ELF-1 (cell line): ENCODE results near the gene ZNF641.
"Not testable (repeated sequence)": the region's sequence is repeated elsewhere in the genome, so short reads cannot be mapped to it uniquely, and the experiment has no call there.

ENCODE experiments used
- DNase-seq: peaks from one replicate; pipeline ENCODE4 v3.0.0-alpha.2; 2016; ENCODE audit warnings: low read depth, low spot score

The ZNF641 gene

GRCh38 chr12:48334808-48335207, 15.9 kb downstream of the ZNF641 start:
- DNase-seq = no peak

- DNase-seq = not testable (repeated sequence)
Observed at GRCh38 chr12:48333680-48334079, 17.0 kb downstream of the ZNF641 start.

- DNase-seq = no peak
Observed at GRCh38 chr12:48331399-48331798, 19.3 kb downstream of the ZNF641 start.

DNA sequence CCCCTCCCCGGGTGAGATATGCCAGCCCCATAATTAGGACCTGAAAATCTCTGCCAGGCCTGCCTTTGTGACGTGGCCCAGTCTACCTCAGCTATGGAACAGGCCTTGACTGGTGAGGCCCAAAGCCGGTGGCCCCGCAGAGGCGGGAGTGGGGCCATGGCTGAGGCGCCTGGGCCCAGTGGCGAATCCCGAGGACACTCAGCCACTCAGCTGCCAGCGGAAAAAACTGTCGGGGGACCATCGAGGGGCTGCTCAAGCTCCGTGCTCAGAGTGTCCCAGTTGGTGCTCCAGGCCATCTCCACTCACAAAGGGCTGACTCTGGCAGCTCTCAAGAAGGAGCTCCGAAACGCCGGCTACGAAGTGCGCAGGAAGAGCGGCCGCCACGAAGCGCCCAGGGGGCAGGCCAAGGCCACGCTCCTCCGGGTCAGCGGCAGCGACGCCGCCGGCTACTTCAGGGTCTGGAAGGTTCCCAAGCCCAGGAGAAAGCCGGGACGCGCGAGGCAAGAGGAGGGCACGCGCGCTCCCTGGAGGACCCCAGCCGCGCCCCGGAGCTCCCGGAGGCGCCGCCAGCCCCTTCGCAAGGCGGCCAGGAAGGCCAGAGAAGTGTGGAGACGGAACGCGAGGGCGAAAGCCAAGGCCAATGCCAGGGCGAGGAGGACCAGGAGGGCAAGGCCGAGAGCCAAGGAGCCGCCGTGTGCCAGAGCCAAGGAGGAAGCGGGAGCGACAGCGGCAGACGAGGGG, 21.4 kb downstream of the ZNF641 start:
- no peak for DNase-seq

DNA sequence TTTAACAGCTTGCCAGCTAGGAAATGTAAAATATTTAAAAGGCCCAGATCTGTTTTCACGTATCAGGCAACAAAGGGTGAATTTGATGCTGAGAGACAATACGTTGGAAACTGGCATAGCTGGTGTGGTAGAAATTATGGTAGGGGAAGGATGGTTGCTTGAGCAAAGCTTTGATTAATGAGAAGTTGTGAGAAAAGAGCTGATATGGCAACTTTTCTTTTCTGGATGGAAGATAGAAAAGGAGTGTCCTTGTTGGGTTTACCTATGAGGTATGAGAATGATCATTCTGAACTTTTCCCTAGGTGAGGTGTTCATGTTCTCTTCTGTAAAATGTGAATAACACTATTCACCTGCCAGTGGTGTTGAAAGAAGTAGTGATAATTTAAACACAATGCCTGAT, 34.2 kb downstream of the ZNF641 start:
- DNase-seq = no peak

DNA sequence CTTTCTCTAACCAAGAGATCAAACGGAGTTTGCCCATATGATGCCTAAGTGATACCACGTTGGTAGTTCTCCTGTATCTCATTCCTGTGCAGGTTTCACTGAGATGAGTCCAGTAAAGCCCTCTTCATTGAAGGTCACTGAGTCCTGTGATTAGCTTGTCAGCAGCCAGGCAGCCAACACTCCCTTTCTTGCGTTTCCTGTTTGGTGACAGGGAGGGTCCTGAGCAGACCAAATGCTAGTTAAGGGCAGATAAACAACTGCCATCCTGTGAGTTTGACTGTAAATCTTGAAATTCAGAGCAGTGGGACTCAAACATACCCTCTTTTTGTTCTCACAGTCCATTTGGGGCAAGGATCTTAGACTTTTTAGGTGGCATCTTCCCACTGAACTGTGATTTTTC, 39.4 kb downstream of the ZNF641 start:
- DNase-seq = peak; percentile 27

- no peak for DNase-seq
Observed at GRCh38 chr12:48307269-48307668, 43.5 kb downstream of the ZNF641 start.

GRCh38 chr12:48305190-48305589, 45.5 kb downstream of the ZNF641 start:
- no peak for DNase-seq

DNA sequence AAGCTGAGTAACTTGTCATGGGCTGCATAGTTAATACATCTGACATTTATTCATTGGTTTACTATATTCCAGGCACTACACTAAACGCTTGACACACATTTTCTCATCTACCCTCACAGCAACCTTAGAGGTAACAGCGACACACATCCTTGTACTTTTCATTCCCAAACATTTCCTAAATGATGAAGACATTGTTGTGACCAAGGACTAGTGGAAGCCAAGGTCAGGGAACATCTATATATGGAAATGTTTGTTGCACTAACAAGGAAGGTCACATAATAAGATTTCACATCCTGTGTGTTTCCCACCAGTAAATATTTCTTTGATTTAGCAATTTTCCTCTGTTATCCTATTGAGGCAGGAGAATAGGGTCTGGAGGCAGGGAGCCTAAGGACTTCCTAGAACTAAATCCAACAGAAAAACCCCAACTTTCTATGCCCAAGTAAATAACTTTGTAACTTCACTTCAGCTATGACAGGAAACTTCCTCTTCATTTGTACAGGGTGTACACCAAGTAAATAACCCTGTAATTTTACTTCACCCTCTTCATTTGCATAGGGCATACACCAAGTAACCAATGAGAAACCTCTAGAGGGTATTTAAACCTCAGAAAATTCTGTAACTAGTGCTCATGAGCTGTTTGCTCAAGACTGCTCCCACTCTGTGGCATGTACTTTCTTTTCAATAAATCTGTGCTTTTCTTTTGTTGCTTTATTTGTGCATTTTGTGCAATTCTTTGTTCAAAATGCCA, 48.4 kb downstream of the ZNF641 start:
- no peak for DNase-seq

GRCh38 chr12:48300774-48301173, 49.9 kb downstream of the ZNF641 start:
- DNase-seq = no peak

DNA sequence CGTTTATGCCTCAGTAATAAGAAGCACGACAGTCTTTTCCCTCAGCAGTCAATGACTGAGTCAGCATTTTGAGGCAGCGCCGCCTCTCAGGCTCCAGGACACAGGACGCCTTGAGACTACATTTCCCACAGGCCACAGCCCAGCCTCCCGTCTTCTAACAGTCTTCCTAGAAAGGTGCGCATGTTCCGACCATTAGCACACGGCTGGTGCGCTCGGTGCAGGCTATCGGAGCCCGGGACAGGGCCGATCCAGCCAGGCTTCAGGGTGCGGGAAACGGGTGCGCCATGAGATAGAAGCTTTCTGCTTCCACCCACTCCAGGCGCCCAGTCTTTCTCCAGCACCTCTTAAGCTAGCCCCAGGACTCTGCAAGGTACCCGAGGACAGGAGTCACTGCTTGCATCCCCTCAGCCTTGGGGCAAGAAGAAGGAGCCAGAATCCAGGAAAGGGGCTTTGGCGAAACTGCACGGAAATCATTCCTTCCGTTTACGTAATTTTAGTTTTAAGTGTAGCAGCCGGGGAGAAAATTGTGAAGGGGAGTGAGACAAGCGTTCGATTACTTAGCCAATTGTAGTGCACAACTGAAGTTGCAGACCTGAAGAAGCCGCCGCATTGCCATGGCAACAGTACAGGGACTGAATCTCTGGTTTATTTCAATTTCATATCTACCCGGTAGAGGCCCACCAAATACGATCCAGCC, 54.0 kb downstream of the ZNF641 start:
- peak; percentile 87 for DNase-seq

DNA sequence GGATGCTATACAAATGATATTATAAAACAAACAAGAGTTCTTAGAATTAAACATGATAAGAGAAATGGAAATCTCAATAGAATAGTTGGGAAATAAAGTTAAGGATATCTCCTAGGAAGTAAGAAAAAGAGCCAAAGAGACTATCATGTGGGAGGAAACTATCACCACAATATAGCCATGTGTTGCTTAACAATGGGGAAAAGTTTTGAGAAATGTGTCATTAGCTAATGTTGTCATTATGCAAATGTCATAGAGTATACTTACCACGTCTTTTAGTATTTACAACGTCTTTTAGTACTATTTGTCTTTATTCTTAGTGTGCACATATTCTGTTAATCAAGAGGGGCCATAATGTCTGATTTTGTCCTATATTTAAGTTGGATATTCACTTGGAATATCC, 58.7 kb downstream of the ZNF641 start:
- no peak for DNase-seq

DNA sequence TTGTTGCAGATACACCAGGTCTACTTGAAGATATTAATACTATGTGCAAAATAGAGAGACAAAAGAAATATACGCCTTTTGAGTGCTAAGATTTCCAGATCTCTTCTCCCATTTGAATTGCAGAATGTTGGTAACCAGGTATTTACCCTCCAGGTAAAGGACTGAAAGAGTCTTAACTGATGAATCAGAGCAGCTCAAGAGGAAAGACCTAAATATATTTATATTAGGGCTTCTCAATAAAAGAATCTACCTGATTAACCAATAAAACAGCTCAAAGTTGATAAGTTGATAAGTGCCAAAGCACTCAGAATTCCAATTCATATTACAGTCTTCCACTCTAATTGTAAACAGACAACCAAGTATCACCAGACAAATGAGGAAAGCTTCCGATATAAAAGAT, 59.2 kb downstream of the ZNF641 start:
- DNase-seq = no peak

DNA sequence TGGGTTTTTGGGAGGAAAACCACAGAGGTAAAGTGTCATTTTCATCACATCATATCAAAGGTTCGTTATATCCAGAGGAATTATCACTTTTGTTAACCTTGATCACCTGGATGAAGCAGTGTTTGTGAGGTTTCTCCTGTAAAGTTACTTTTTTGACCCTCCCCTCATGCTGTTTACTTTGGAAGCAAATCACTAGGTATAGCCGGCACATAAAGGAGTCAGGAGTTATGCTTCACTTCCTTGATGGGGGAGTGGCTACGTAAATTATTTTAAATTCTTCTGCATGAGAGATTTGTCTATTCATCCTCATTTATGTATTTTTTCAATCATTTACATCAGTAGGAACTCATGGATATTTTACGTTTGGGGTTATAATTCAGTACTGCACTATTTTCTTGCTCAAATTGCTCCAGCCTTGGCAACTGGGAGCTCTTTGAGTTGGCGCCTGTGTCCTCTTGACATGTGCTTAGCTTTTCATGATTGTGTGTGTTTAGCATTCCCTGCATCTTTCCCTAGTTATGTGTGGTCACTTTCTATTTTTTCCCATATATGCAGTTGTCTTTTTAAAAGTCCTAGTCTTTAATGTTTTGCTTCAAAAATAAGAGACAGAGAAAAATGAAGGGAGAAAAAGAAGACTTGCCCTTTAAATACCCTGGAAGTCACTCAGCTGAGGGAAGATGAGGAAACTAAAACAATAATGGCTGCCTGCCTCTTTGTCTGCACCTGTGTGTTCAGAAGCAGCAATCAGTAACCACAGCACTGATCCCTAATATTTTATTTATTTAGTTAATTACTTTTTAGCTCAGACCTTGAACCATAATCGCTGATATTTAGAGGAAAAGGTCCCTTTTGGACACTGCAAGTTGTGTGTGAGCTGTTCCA, 62.1 kb downstream of the ZNF641 start:
- no peak for DNase-seq
